ENCODE measurements around the gene CCNC.

GRCh38 chr6:99589907-99590493 is 21.5 kb upstream of the CCNC start:
- TF ChIP-seq POLR2A (IDR thresholded peaks at IDR 0.05; ENCODE audit: low read depth, low read length) (no peak), TAF1 (IDR thresholded peaks at IDR 0.05; ENCODE audit: borderline replicate concordance, low read depth, low read length) (no peak)
